Liver (tissue), 9 donors: ENCODE data around the gene SNAP25. TPM values are rescaled to one million over a fixed set of nuclear protein-coding genes. Genes with fewer than 3 reads are reported as not detected.

ENCODE experiments used
- DNase-seq: peaks from one replicate; pipeline ENCODE4 v3.0.0-alpha.2; 2017; ENCODE audit warnings: low spot score
- H3K27ac ChIP-seq, 2 donors: one replicate each; pipeline ENCODE4 v1.7.0; 2013; ENCODE audit warnings: inconsistent platforms in 2 of 2, low read length in 2 of 2, control low read depth in 1 of 2, low read depth in 1 of 2, mild to moderate bottlenecking in 1 of 2
- H3K27me3 ChIP-seq, 4 donors: one replicate each; pipeline versions ENCODE4 v1.6.1 to v1.7.0; 2013; ENCODE audit warnings: low read length in 3 of 4, inconsistent platforms in 1 of 4, mild to moderate bottlenecking in 1 of 4, moderate library complexity in 1 of 4; ENCODE audit not compliant: control insufficient read depth in 4 of 4, insufficient read depth in 4 of 4
- H3K36me3 ChIP-seq, 4 donors: one replicate each; pipeline versions ENCODE4 v1.6.1 to v1.7.0; 2013; ENCODE audit warnings: low read length in 3 of 4, mild to moderate bottlenecking in 3 of 4, low read depth in 1 of 4, moderate library complexity in 1 of 4; ENCODE audit not compliant: control insufficient read depth in 4 of 4, insufficient read depth in 3 of 4
- H3K4me1 ChIP-seq, 4 donors: one replicate each; pipeline versions ENCODE4 v1.6.1 to v1.7.0; 2013; ENCODE audit warnings: low read length in 3 of 4, mild to moderate bottlenecking in 3 of 4, moderate library complexity in 1 of 4; ENCODE audit not compliant: control insufficient read depth in 4 of 4, insufficient read depth in 4 of 4
- H3K4me3 ChIP-seq, 3 donors: one replicate each; pipeline versions ENCODE4 v1.6.1 to v1.7.0; 2013; ENCODE audit warnings: low read length in 3 of 3, control low read depth in 1 of 3, low read depth in 1 of 3, mild to moderate bottlenecking in 1 of 3
- H3K9ac ChIP-seq, 2 donors: one replicate each; pipeline ENCODE4 v1.7.0; 2013; ENCODE audit warnings: low read length in 2 of 2, mild to moderate bottlenecking in 2 of 2, moderate library complexity in 2 of 2, control low read depth in 1 of 2, low read depth in 1 of 2
- H3K9me3 ChIP-seq, 4 donors: one replicate each; pipeline versions ENCODE4 v1.6.1 to v1.7.0; 2013; ENCODE audit warnings: low read length in 3 of 4; ENCODE audit not compliant: control insufficient read depth in 4 of 4
- EGR1 ChIP-seq, 2 donors: IDR thresholded peaks; 2 replicates each; pipeline ENCODE4 v1.6.1; 2016 to 2018; ENCODE audit warnings: antibody characterized with exemption in 2 of 2, low read depth in 2 of 2
- FOXA1 ChIP-seq: IDR thresholded peaks from 2 replicates; pipeline ENCODE4 v1.6.1; 2016; ENCODE audit warnings: antibody characterized with exemption
- FOXA2 ChIP-seq: IDR thresholded peaks from 2 replicates; pipeline ENCODE4 v1.6.1; 2016; ENCODE audit warnings: antibody characterized with exemption
- GABPA ChIP-seq, 2 donors: IDR thresholded peaks in 1 of 2; conservative IDR thresholded peaks in 1 of 2; 2 replicates each; pipeline ENCODE4 v1.6.1; 2016; ENCODE audit warnings: antibody characterized with exemption in 2 of 2, mild to moderate bottlenecking in 1 of 2, moderate library complexity in 1 of 2
- HNF4A ChIP-seq, 2 donors: conservative IDR thresholded peaks; 2 replicates each; pipeline ENCODE4 v1.6.1; 2016; ENCODE audit warnings: antibody characterized with exemption in 2 of 2, mild to moderate bottlenecking in 2 of 2
- HNF4G ChIP-seq: IDR thresholded peaks from 2 replicates; pipeline ENCODE4 v1.6.1; 2016; ENCODE audit warnings: antibody characterized with exemption
- JUND ChIP-seq, 2 donors: IDR thresholded peaks; 2 replicates each; pipeline ENCODE4 v1.6.1; 2016; ENCODE audit warnings: antibody characterized with exemption in 2 of 2
- NR2F2 ChIP-seq: IDR thresholded peaks from 2 replicates; pipeline ENCODE4 v1.6.1; 2016; ENCODE audit warnings: antibody characterized with exemption
- RAD21 ChIP-seq, 2 donors: IDR thresholded peaks; 2 replicates each; pipeline ENCODE4 v1.6.1; 2016; ENCODE audit warnings: antibody characterized with exemption in 2 of 2, mild to moderate bottlenecking in 2 of 2
- YY1 ChIP-seq: IDR thresholded peaks from 2 replicates; pipeline ENCODE4 v1.6.1; 2016; ENCODE audit warnings: antibody characterized with exemption, mild to moderate bottlenecking
- WGBS: extraction: QIAGEN DNeasy Blood & Tissue Kit; methylation state at CpG from one replicate; pipeline ENCODE4 v1.1.7; 2013; 5-methylcytosine and 5-hydroxymethylcytosine counted together
- polyA plus RNA-seq, 2 donors: library from polyadenylated mRNA; stranded (reverse) in 1 of 2; unstranded in 1 of 2; fragments of 200-250 nt in 1 of 2; fragments of >200 nt in 1 of 2; fragmentation: Nextera tagmentation in 1 of 2; extraction: Ambion mirVana in 1 of 2; gene quantifications; one replicate each; pipeline versions ENCODE4 v1.2.1 to v1.2.3, GENCODE V29; 2013 to 2015
- total RNA-seq, 2 donors: library from RNA; depleted of rRNA; stranded (reverse); fragments of >200 nt; gene quantifications; one replicate each; pipeline ENCODE4 v1.2.3, GENCODE V29; 2014
- TF ChIP-seq, protein P1 (sequence below): IDR thresholded peaks from 2 replicates; pipeline ENCODE4 v1.6.1; 2016; ENCODE audit warnings: antibody characterized with exemption, mild to moderate bottlenecking
- TF ChIP-seq, protein P2 (sequence below): fragments of 150-350 bp; IDR thresholded peaks from 2 replicates; pipeline ENCODE4 v1.5.1; 2017; ENCODE audit warnings: improper control_type of control experiment, low read depth, low read length; ENCODE audit not compliant: missing input control
- TF ChIP-seq, protein P3 (sequence below): IDR thresholded peaks from 2 replicates; pipeline ENCODE4 v1.6.1; 2016; ENCODE audit warnings: antibody characterized with exemption
- TF ChIP-seq, protein P4 (sequence below): IDR thresholded peaks from 2 replicates; pipeline ENCODE4 v1.6.1; 2016; ENCODE audit warnings: antibody characterized with exemption
- TF ChIP-seq, protein P5 (sequence below): IDR thresholded peaks from 2 replicates; pipeline ENCODE4 v1.6.1; 2016; ENCODE audit warnings: antibody characterized with exemption
- donor health status: healthy.
- donor health status: healthy.
- donor health status: healthy.
- donor health status: healthy.
- donor health status: healthy.

SNAP25 gene
- total and polyA plus RNA-seq, 4 donors, result 0.32 to 2.7 (median 0.56) TPM

DNA sequence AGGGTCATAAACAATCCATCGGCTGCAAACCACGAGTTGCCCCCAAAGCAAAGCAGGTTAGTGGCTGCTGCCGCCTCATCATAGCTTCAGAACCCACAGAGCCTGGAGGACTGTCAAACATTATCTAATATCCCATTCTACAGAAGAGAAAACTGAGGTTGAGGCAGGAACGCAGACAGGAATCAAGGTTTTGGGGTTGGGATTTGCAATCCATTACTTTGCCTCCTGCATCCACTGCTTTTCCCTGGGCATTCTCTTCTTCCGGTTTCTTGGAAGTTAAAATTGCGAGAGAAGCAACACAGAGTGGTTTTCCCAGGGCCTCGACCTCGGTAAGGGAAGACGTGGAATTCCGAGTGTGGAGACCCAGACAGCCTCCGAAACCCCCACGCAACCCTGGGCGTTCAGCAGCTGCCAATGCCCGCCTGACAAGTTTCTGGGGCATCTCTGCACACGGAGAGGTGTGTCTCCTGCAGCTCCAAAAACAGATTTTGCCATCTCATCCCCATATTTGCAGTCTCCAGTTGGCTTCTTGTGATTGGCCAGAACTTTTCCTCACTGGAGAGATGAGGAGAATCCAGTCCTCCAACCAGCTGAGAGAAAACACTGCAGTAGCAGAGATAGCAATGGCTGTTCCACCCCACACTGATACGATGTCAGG is 45.5 kb upstream of the SNAP25 start:
- Histone ChIP-seq H3K4me3 (no peak overlapping the region), H3K27ac (no peak overlapping the region), H3K9ac (no peak overlapping the region), H3K9me3 (no peaks in the 10 kb centered on the region), H3K36me3 (no peaks in the 10 kb centered on the region), H3K27me3 (no peaks in the 10 kb centered on the region), H3K4me1 (peaks cover 0 to 6% (median 1%) of the 10 kb centered on the region in 4 donors)
- 93% methylated on average over 16 of the region's 16 CpGs for WGBS
- TF ChIP-seq, protein P1, sequence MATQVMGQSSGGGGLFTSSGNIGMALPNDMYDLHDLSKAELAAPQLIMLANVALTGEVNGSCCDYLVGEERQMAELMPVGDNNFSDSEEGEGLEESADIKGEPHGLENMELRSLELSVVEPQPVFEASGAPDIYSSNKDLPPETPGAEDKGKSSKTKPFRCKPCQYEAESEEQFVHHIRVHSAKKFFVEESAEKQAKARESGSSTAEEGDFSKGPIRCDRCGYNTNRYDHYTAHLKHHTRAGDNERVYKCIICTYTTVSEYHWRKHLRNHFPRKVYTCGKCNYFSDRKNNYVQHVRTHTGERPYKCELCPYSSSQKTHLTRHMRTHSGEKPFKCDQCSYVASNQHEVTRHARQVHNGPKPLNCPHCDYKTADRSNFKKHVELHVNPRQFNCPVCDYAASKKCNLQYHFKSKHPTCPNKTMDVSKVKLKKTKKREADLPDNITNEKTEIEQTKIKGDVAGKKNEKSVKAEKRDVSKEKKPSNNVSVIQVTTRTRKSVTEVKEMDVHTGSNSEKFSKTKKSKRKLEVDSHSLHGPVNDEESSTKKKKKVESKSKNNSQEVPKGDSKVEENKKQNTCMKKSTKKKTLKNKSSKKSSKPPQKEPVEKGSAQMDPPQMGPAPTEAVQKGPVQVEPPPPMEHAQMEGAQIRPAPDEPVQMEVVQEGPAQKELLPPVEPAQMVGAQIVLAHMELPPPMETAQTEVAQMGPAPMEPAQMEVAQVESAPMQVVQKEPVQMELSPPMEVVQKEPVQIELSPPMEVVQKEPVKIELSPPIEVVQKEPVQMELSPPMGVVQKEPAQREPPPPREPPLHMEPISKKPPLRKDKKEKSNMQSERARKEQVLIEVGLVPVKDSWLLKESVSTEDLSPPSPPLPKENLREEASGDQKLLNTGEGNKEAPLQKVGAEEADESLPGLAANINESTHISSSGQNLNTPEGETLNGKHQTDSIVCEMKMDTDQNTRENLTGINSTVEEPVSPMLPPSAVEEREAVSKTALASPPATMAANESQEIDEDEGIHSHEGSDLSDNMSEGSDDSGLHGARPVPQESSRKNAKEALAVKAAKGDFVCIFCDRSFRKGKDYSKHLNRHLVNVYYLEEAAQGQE, result no peak
- TF ChIP-seq, protein P2, sequence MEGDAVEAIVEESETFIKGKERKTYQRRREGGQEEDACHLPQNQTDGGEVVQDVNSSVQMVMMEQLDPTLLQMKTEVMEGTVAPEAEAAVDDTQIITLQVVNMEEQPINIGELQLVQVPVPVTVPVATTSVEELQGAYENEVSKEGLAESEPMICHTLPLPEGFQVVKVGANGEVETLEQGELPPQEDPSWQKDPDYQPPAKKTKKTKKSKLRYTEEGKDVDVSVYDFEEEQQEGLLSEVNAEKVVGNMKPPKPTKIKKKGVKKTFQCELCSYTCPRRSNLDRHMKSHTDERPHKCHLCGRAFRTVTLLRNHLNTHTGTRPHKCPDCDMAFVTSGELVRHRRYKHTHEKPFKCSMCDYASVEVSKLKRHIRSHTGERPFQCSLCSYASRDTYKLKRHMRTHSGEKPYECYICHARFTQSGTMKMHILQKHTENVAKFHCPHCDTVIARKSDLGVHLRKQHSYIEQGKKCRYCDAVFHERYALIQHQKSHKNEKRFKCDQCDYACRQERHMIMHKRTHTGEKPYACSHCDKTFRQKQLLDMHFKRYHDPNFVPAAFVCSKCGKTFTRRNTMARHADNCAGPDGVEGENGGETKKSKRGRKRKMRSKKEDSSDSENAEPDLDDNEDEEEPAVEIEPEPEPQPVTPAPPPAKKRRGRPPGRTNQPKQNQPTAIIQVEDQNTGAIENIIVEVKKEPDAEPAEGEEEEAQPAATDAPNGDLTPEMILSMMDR, result no peak
- TF ChIP-seq, protein P3, sequence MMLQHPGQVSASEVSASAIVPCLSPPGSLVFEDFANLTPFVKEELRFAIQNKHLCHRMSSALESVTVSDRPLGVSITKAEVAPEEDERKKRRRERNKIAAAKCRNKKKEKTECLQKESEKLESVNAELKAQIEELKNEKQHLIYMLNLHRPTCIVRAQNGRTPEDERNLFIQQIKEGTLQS, result no peak
- TF ChIP-seq HNF4A (conservative IDR thresholded peaks at IDR 0.05) (no peak), NR2F2 (no peak), RAD21 (IDR thresholded peaks at IDR 0.05) (no peak)
- TF ChIP-seq, protein P4, sequence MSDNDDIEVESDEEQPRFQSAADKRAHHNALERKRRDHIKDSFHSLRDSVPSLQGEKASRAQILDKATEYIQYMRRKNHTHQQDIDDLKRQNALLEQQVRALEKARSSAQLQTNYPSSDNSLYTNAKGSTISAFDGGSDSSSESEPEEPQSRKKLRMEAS, result no peak
- DNase-seq, result no peak

DNA sequence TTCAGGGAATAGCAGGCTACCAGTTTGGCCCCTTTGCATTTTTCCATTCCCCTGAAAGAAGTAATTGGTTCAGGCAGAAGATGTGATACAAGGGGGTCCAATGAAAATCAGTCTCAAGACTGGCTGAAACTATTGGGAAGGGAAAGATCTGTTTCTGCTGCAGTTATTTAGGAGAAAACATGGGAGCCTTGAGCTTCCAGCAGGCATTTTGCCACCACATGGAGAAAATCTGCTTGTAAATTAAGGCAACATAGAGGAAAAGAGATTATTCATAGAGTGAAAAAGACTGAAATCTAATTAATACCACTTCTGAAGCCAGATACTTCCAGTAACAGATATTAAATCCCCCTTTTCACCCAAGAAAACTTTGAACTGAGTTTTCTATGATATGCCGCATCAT is 44.2 kb upstream of the SNAP25 start:
- no peak overlapping the region for H3K4me3 ChIP-seq
- peaks cover 0 to 6% (median 1%) of the 10 kb centered on the region in 4 donors for H3K4me1 ChIP-seq
- no peaks in the 10 kb centered on the region for H3K36me3 ChIP-seq
- no peak for DNase-seq
- WGBS, result 93% methylated on average over 1 of the region's 1 CpG
- no peaks in the 10 kb centered on the region for H3K27me3 ChIP-seq
- no peaks in the 10 kb centered on the region for H3K9me3 ChIP-seq
- H3K27ac ChIP-seq, result no peak overlapping the region
- no peak overlapping the region for H3K9ac ChIP-seq
- TF ChIP-seq GABPA (IDR thresholded peaks at IDR 0.05 in 1 of 2, conservative IDR thresholded peaks at IDR 0.05 in 1 of 2) (no peak), NR2F2 (no peak), EGR1 (IDR thresholded peaks at IDR 0.05; ENCODE audit: low read depth in 2 of 2) (no peak), YY1 (no peak), JUND (IDR thresholded peaks at IDR 0.05) (no peak), HNF4G (no peak), RAD21 (IDR thresholded peaks at IDR 0.05) (no peak), FOXA1 (no peak), FOXA2 (no peak), HNF4A (conservative IDR thresholded peaks at IDR 0.05) (no peak)
- TF ChIP-seq, protein P4, result no peak
- TF ChIP-seq, protein P3, result no peak
- TF ChIP-seq, protein P5, sequence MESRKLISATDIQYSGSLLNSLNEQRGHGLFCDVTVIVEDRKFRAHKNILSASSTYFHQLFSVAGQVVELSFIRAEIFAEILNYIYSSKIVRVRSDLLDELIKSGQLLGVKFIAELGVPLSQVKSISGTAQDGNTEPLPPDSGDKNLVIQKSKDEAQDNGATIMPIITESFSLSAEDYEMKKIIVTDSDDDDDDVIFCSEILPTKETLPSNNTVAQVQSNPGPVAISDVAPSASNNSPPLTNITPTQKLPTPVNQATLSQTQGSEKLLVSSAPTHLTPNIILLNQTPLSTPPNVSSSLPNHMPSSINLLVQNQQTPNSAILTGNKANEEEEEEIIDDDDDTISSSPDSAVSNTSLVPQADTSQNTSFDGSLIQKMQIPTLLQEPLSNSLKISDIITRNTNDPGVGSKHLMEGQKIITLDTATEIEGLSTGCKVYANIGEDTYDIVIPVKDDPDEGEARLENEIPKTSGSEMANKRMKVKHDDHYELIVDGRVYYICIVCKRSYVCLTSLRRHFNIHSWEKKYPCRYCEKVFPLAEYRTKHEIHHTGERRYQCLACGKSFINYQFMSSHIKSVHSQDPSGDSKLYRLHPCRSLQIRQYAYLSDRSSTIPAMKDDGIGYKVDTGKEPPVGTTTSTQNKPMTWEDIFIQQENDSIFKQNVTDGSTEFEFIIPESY, result no peak
- TF ChIP-seq, protein P2, result no peak
- TF ChIP-seq, protein P1, result no peak
